ENCODE results near the gene TAF1A. TPM values are rescaled to one million over a fixed set of nuclear protein-coding genes. Genes with fewer than 3 reads are reported as not detected.

Gene TAF1A
- total RNA-seq: 1 to 10 TPM; 2.2 to 4.8 (median 3.7) TPM

GRCh38 chr1:222589462-222590302 lies at the start of gene TAF1A:
TSS of gene TAF1A (minus strand) at chr1:222589933.
- 0% methylated on average over 32 to 39 of the region's 41 CpGs for WGBS, 2 donors (ENCODE audit: low coverage in 1 of 2)
- H3K27ac ChIP-seq: peak within 1 kb of the TSS; percentile 67 to 85 (median 82)
- peaks cover 0 to 21% of the 10 kb centered on the region in 2 donors for H3K36me3 ChIP-seq
- H3K27me3 ChIP-seq: no peaks in the 10 kb centered on the region
- peak; percentile 96 for ATAC-seq
- H3K4me3 ChIP-seq: peak within 1 kb of the TSS; percentile 67 to 95
- TF ChIP-seq, protein P1, sequence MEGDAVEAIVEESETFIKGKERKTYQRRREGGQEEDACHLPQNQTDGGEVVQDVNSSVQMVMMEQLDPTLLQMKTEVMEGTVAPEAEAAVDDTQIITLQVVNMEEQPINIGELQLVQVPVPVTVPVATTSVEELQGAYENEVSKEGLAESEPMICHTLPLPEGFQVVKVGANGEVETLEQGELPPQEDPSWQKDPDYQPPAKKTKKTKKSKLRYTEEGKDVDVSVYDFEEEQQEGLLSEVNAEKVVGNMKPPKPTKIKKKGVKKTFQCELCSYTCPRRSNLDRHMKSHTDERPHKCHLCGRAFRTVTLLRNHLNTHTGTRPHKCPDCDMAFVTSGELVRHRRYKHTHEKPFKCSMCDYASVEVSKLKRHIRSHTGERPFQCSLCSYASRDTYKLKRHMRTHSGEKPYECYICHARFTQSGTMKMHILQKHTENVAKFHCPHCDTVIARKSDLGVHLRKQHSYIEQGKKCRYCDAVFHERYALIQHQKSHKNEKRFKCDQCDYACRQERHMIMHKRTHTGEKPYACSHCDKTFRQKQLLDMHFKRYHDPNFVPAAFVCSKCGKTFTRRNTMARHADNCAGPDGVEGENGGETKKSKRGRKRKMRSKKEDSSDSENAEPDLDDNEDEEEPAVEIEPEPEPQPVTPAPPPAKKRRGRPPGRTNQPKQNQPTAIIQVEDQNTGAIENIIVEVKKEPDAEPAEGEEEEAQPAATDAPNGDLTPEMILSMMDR (IDR thresholded peaks at IDR 0.05): no peak
- TF ChIP-seq POLR2A (IDR thresholded peaks at IDR 0.05) (peak in 1 of 2 donors; percentile 17), POLR2AphosphoS5 (IDR thresholded peaks at IDR 0.05) (peak; percentile 71)
- H3K9me3 ChIP-seq: no peaks in the 10 kb centered on the region
- peaks cover 5 to 30% (median 6%) of the 10 kb centered on the region in 3 donors for H3K4me1 ChIP-seq

DNA sequence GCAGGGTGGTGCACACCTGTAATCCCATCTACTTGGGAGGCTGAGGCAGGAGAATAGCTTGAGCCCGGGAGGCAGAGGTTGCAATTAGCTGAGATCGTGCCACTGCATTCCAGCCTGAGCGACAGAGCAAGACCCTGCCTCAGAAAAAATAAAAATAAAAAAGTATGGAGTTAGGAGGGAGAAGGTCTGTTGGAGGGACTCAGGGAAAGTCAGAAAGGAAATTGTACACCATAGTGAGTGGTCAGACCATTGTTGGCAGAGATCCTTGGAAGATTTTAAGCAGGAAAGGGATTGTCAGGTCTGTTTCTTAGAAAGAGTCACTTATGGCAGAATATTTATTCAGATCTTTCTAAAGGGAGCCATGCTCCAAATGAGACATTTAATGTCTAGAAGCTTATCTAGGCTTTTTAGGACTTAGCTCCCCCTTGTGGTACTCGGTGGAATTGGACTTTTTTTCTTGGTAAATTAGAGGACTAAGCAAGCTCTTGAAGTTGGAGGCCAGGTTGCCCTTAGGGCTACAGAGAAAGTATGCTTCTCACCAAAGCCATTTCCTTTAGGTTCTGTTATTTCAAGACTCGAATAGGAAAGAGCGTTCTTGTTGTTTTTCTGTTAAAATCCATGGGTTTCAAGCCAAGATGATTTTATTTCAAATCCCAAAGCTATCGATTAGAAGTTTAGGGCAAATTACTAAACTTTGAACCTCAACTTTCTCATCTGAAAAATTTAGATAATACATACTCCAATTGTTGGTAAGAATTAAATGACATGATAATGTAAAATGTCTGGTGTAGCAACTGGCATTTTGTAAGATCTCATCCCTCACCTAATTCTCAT lies 44.7 kb upstream of the TAF1A start:
- Histone ChIP-seq H3K9me3 (no peaks in the 10 kb centered on the region), H3K36me3 (peaks cover 0 to 87% of the 10 kb centered on the region in 2 donors), H3K27ac (no peak overlapping the region)

GRCh38 chr1:222632749-222633148 lies 43.0 kb upstream of the TAF1A start:
- H3K27me3 ChIP-seq: no peaks in the 10 kb centered on the region
- TF ChIP-seq, protein P1 (IDR thresholded peaks at IDR 0.05): no peak
- TF ChIP-seq POLR2AphosphoS5 (IDR thresholded peaks at IDR 0.05) (no peak), EP300 (IDR thresholded peaks at IDR 0.05) (no peak), POLR2A (IDR thresholded peaks at IDR 0.05) (no peak)
- H3K9me3 ChIP-seq: no peaks in the 10 kb centered on the region
- H3K4me3 ChIP-seq: no peak overlapping the region
- H3K27ac ChIP-seq: no peak overlapping the region
- peaks cover 0 to 89% of the 10 kb centered on the region in 2 donors for H3K36me3 ChIP-seq
- 58 to 62% methylated on average over 2 of the region's 2 CpGs for WGBS, 2 donors (ENCODE audit: low coverage in 1 of 2)
- H3K4me1 ChIP-seq: peaks cover 0 to 6% (median 0%) of the 10 kb centered on the region in 3 donors
- ATAC-seq: no peak

More for the DNA sequence above, 44.7 kb upstream of the TAF1A start:
- Histone ChIP-seq H3K4me3 (no peak overlapping the region), H3K4me1 (peaks cover 0 to 6% (median 0%) of the 10 kb centered on the region in 3 donors), H3K27me3 (no peaks in the 10 kb centered on the region)
- peak; percentile 74 for ATAC-seq
- TF ChIP-seq EP300 (IDR thresholded peaks at IDR 0.05) (no peak), POLR2A (IDR thresholded peaks at IDR 0.05) (no peak), POLR2AphosphoS5 (IDR thresholded peaks at IDR 0.05) (no peak)
- TF ChIP-seq, protein P1 (IDR thresholded peaks at IDR 0.05): peak; percentile 85 to 91 (median 88)
- WGBS, 2 donors (ENCODE audit: low coverage in 1 of 2): 34 to 40% methylated on average over 6 to 7 of the region's 7 CpGs

GRCh38 chr1:222631611-222632208 lies 42.0 kb upstream of the TAF1A start:
- H3K9me3 ChIP-seq: no peaks in the 10 kb centered on the region
- no peak overlapping the region for H3K4me3 ChIP-seq
- TF ChIP-seq POLR2A (IDR thresholded peaks at IDR 0.05) (no peak), EP300 (IDR thresholded peaks at IDR 0.05) (no peak), POLR2AphosphoS5 (IDR thresholded peaks at IDR 0.05) (no peak)
- TF ChIP-seq, protein P1 (IDR thresholded peaks at IDR 0.05): no peak
- no peak for ATAC-seq
- H3K4me1 ChIP-seq: peaks cover 0 to 6% (median 0%) of the 10 kb centered on the region in 3 donors
- 67 to 91% methylated on average over 2 to 3 of the region's 3 CpGs for WGBS, 2 donors (ENCODE audit: low coverage in 1 of 2)
- peaks cover 0 to 91% of the 10 kb centered on the region in 2 donors for H3K36me3 ChIP-seq
- no peaks in the 10 kb centered on the region for H3K27me3 ChIP-seq
- no peak overlapping the region for H3K27ac ChIP-seq

Measured in gastroesophageal sphincter (tissue), 4 donors.